GM18499 (cell line): ENCODE results near the gene MYCT1.
"Not testable (repeated sequence)": the region's sequence is repeated elsewhere in the genome, so short reads cannot be mapped to it uniquely, and the experiment has no call there.

ENCODE experiments used
- ATAC-seq: cut with Tn5 transposase; IDR thresholded peaks from one replicate; pipeline ENCODE4 v1.9.1; 2021; ENCODE audit warnings: moderate number of reproducible peaks; ENCODE audit not compliant: insufficient read depth, unreplicated experiment

Gene MYCT1, protein sequence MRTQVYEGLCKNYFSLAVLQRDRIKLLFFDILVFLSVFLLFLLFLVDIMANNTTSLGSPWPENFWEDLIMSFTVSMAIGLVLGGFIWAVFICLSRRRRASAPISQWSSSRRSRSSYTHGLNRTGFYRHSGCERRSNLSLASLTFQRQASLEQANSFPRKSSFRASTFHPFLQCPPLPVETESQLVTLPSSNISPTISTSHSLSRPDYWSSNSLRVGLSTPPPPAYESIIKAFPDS

GRCh38 chr6:152697634-152698033, at the start of gene MYCT1:
Gene MYCT1 (plus strand): TSS chr6:152697897. CDS start chr6:152697903, 6 bp downstream.
- no peak for ATAC-seq

DNA sequence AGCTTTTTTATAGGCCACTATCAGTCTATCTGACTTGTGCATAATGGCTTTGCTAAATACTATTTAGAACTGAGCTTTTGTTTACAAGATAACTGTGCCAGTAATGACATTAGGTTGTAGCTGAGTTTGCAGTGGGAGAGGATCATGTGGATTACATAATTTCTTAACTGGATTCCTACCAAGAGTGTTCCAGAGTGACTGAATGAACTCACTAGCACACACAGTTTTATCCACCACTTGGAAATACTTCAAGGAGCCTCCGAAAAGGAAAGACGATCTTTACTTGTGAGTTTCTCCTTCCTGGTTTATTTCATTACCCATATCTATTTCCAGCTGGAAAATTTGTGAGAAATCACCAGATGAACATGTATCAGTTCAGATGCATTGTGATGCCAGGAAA, 49.6 kb upstream of the MYCT1 start:
- ATAC-seq = no peak

DNA sequence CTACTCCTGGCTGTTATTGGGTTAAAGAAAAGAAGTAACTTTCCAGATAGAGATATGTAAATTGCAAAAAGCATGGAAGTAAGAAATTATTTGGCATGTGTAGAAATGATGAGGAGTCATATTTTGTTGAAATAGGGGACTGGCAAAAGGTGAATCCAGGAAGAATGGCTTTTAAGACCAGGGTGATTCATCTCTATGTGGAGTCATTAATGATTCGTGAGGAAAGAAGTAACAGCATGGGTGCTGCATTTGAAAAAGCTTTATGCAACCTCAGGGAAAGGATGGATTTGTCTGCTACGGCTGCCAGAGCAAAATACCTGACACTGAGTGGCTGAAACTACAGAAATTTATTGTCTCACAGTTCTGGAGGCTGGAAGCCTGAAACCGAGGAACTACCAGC, 45.7 kb upstream of the MYCT1 start:
- no peak for ATAC-seq

GRCh38 chr6:152661776-152662175, 35.9 kb upstream of the MYCT1 start:
- no peak for ATAC-seq

- ATAC-seq = no peak
Measured at GRCh38 chr6:152669895-152670294, 27.8 kb upstream of the MYCT1 start.

DNA sequence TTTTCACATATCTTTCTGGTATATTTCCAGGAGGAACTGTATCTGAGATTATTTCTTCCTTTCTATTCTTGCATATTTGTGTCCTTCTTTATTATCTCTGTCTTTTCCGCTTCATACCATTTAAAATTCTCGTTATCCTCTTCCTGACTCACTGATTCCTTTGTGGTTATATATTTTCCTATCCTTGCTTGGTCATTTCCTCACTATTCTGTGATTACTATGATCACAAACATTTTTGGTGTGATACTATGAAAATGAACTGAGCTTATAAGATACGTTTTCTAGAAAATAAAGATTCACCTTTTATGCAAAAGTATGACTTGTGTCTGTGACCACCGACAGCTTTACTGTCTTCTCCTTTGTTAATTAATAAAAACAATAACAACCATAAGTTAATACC, 26.5 kb upstream of the MYCT1 start:
- no peak for ATAC-seq

DNA sequence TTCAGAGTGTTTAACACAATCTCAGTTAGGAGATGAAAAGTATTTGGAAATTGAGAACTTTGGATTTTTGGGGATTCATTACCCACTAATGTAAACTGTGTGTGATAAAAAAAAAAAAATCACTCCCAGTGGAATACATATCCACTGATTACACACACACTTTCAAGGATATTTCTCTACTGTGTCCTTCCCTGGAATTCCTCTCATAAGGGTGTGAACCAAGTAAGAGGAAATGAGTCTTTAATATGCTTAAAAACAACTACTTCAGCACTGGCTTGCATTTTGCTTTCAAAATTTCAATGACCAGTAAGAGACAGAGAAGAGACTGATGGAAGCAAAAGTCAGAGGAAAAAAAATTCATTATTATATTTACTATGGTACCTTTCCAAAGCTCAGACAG, 24.5 kb upstream of the MYCT1 start:
- no peak for ATAC-seq

GRCh38 chr6:152680151-152680550, 17.5 kb upstream of the MYCT1 start:
- ATAC-seq = no peak

DNA sequence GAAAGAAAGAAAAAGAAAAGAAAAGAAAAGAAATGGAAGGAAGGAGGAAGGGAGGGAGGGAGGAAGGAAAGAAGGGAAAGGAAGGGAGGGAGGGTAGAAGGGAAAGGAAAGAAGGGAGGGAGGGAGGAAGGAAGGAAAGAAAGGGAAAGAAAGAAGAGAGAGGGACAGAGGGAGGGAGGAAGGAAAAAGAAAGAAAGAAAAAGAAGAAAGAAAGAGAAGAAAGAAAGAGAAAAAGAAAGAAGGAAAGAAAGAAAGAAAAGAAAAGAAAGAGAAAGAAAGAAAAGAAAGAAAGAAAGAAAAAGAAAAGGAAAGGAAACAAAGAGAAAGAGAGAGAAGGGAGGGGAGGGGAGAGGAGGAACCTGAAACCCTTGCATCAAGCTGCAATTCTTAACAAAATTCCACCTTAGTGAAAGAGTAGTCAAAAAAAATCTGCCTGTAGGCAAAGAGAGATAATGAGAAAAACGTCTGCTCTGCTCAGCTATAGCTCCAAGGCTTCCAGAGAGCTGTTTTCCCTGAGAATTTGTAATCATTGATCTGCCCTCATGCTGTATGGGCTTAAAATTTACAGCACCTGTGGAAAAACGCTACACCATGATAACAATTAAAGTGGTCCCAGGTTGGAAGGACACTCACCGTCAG, 16.7 kb upstream of the MYCT1 start:
- no peak for ATAC-seq

DNA sequence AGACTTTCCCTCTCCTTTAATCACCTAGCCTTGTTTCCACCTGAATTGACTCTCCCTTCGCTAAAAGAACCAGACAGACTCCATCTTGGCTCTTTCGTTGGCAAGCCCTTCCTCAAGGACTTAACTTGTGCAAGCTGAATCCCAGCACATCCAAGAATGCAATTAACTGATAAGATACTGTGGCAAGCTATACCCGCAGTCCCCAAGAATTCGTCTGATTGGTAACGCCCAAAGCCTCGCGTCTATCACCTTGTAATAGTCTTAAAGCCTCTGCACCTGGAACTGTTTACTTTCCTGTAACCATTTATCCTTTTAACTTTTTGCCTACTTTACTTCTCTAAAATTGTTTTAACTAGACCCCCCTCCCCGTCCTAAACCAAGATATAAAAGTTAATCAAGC, 15.6 kb upstream of the MYCT1 start:
- no peak for ATAC-seq

GRCh38 chr6:152682935-152683334, 14.8 kb upstream of the MYCT1 start:
- ATAC-seq = not testable (repeated sequence)

DNA sequence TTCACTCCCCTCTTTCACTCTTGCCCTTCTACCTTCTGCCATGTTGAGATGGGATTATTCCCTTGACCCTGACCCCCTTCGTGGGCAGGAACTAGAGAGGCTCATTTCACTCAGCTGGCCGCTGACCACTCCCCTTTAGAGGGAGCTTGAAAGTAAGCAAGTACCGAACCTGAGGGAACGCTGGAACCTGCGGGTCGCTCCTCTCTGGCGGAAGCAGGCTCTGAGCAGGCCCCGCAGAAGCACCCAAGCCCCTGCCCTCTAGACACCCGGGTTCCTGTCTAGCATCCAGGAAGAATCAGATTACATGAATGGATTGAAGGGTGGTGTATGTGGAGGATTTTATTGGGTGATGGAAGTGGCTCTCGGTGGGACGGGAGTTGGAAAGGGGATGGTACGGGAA, 11.9 kb upstream of the MYCT1 start:
- ATAC-seq = no peak

DNA sequence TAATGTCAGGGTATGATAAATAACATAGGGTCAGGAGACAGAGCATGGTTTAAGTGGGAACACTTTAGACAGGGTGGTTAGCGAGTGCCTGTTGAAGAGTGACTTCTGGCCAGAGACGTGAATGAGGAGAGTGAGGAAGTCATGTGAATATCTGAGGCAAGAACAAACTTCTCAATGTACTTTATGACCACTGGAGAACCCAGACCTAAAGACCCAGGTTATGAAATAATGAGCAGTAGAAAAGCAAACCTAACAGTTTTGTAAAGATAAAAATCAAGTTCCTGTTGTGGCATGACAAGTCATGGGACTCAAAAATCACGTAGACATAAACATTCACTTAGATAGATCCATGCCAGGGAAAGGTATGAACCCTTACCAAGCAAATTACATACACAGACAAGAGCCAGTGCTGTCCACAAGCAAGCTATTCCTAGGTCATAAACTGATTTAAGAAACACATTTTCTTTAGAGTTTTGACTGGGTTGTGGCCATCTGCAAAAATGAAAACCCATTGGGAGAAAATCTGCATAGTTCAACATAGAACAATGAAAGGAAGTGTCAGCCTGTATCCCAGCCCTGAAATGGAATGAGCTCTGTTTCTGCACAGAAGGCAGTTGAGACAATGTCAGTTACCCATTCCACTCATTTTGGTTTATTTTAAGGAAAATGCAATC, 2.2 kb upstream of the MYCT1 start:
- ATAC-seq = no peak

DNA sequence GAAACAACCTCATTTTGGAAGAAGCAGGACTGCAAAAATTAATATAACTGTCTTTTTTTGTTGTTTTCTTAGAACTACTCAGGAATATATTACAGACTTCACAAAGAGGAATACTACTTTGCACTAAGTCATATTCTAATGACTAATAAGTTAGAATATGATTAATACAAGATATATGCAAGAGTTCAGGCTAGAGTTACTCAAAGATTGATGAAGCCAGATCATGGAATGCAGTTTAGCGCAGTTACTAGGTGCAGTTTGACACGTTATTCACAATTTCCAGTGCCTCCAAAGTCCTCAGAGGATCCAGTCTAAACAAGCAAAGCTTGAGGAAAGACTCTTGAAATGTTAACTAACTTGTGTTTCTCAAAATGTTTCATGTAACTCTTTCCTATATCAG, 1.2 kb upstream of the MYCT1 start:
- no peak for ATAC-seq

DNA sequence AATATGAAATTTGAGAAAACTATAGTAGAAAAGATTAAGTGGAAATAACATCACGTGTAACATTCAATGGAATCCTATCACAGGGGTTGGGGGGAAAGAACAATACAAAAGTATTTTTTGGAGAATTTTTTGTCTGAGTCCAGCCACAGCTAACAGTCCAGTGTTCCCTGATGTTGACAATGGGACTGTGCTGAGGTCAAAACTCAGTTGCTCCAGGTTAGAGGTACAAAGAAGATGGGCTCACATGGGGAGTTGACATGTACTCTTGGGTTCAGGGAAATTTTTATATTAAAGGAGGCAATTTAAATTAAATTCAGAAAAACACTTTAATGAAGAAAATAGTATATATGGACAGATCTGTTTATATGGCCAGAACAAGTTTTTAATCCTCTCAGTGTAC, 995 bp downstream of the MYCT1 start:
- ATAC-seq = no peak

GRCh38 chr6:152700427-152700826, 2.7 kb downstream of the MYCT1 start:
- no peak for ATAC-seq

GRCh38 chr6:152701081-152701862, 3.6 kb downstream of the MYCT1 start:
- no peak for ATAC-seq

- ATAC-seq = no peak
Measured at GRCh38 chr6:152701863-152702401, 4.2 kb downstream of the MYCT1 start.

- ATAC-seq = not testable (repeated sequence)
Measured at GRCh38 chr6:152703750-152704149, 6.1 kb downstream of the MYCT1 start.

GRCh38 chr6:152705327-152705726, 7.6 kb downstream of the MYCT1 start:
- no peak for ATAC-seq

DNA sequence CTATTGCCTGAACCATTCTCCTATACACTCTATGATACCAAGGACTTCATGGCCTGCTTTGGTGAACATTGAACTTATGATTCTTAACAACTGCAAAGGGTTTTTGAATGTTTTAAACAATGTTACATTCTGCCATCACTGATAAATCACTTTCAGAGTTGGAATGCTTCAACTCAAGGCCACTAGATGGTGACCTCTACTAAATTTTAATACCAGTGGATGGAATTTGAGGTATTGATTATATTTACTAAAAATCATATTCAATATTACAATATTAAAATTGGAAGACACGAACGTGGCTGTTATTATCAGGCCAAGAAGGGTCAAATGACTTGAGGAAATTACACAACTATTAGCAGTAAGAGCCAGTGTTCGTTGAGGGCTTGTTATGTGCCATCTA, 18.6 kb downstream of the MYCT1 start:
- no peak for ATAC-seq
